ENCODE measurements around the gene CLSTN2.

GRCh38 chr3:140336465-140336864 is 401.5 kb downstream of the CLSTN2 start:
- no peak for TF ChIP-seq POLR2A (IDR thresholded peaks at IDR 0.05; ENCODE audit: low read depth, low read length)
- TF ChIP-seq CTCF (conservative IDR thresholded peaks at IDR 0.05; ENCODE audit: low read depth, low read length) = no peak
- no peak for TF ChIP-seq FOS (IDR thresholded peaks at IDR 0.05; ENCODE audit: low read depth, low read length)
- TF ChIP-seq RCOR1 (IDR thresholded peaks at IDR 0.05; ENCODE audit: insufficient replicate concordance, low read length) = no peak

Measured in IMR-90 (cell line).